Right lobe of liver (tissue), 6 donors: ENCODE results near the gene TMEM214. TPM values are rescaled to one million over a fixed set of nuclear protein-coding genes. Genes with fewer than 3 reads are reported as not detected.

ENCODE experiments used
- ATAC-seq, 4 donors: fragments of 200-7000 bp; cut with Tn5 transposase; one replicate each; pipeline ENCODE4 v1.9.1; 2020; ENCODE audit warnings: mild to moderate bottlenecking in 4 of 4, moderate library complexity in 4 of 4
- DNase-seq, 3 donors: peaks; one replicate each; pipeline ENCODE4 v3.0.0-alpha.2; 2020
- H3K27ac ChIP-seq, 3 donors: fragments of 200-600 bp; one replicate each; pipeline ENCODE4 v1.8.0; 2022
- H3K27me3 ChIP-seq, 2 donors: fragments of 200-600 bp; one replicate each; pipeline ENCODE4 v1.8.0; 2022
- H3K36me3 ChIP-seq, 4 donors: fragments of 200-600 bp; sonication (generic) in 1 of 4; one replicate each; pipeline versions ENCODE4 v1.5.1 to v1.8.0; 2017 to 2022; ENCODE audit warnings: control low read depth in 1 of 4
- H3K4me1 ChIP-seq, 4 donors: fragments of 200-600 bp; sonication (generic) in 1 of 4; one replicate each; pipeline versions ENCODE4 v1.5.1 to v1.8.0; 2017 to 2022; ENCODE audit warnings: control low read depth in 1 of 4
- H3K4me3 ChIP-seq, 3 donors: fragments of 200-600 bp; one replicate each; pipeline ENCODE4 v1.8.0; 2022
- H3K9me3 ChIP-seq, 4 donors: fragments of 200-600 bp; sonication (generic) in 1 of 4; one replicate each; pipeline versions ENCODE4 v1.5.1 to v1.8.0; 2017 to 2022; ENCODE audit warnings: control low read depth in 1 of 4
- POLR2A ChIP-seq: fragments of 450-650 bp; IDR thresholded peaks from one replicate; pipeline ENCODE4 v1.6.1; 2017; ENCODE audit warnings: antibody characterized with exemption, mild to moderate bottlenecking
- WGBS: methylation state at CpG from one replicate; pipeline ENCODE4 v1.1.6; 2018; ENCODE audit warnings: low coverage, low lambda C conversion rate; ENCODE audit not compliant: insufficient coverage; ENCODE audit errors: missing lambda C conversion rate; 5-methylcytosine and 5-hydroxymethylcytosine counted together
- intact Hi-C, 2 donors: fragments of 100-400 bp; cut with DNase I; formaldehyde crosslinking; loops; one replicate each; pipeline versions ENCODE4 v1.11.2 to v1.14.1; 2022
- total RNA-seq, 6 experiments: library from RNA; depleted of rRNA in 2 of 6; stranded (reverse); fragments of >200 nt in 2 of 6; fragmentation: NEBNext Ultra II Directional in 3 of 6; extraction: Animal tissue kit (Norgen Biotek cat#: 25700) in 3 of 6; gene quantifications; one replicate each; pipeline versions ENCODE4 v1.1.0 to v1.2.4, GENCODE V29; 2016 to 2023
- TF ChIP-seq, protein P1 (sequence below), 4 donors: fragments of 200-600 bp in 3 of 4; fragments of 450-650 bp in 1 of 4; IDR thresholded peaks; one replicate each; pipeline versions ENCODE4 v1.5.1 to v1.8.0; 2016 to 2022; ENCODE audit warnings: antibody characterized with exemption in 4 of 4, mild to moderate bottlenecking in 2 of 4
- donor health status: DM: no; HTN: yes; CAD: no.
- donor health status: DM: no; HTN: no; CAD: no.
- donor health status: DM: no; HTN: no; CAD: no.
- donor health status: DM: no; HTN: yes; CAD: no.
- donor health status: DM: no; HTN: yes; CAD: no.

TMEM214 gene
- total RNA-seq, 6 experiments from 2014 or later, result 29.1 to 62.7 (median 50.0) TPM

DNA sequence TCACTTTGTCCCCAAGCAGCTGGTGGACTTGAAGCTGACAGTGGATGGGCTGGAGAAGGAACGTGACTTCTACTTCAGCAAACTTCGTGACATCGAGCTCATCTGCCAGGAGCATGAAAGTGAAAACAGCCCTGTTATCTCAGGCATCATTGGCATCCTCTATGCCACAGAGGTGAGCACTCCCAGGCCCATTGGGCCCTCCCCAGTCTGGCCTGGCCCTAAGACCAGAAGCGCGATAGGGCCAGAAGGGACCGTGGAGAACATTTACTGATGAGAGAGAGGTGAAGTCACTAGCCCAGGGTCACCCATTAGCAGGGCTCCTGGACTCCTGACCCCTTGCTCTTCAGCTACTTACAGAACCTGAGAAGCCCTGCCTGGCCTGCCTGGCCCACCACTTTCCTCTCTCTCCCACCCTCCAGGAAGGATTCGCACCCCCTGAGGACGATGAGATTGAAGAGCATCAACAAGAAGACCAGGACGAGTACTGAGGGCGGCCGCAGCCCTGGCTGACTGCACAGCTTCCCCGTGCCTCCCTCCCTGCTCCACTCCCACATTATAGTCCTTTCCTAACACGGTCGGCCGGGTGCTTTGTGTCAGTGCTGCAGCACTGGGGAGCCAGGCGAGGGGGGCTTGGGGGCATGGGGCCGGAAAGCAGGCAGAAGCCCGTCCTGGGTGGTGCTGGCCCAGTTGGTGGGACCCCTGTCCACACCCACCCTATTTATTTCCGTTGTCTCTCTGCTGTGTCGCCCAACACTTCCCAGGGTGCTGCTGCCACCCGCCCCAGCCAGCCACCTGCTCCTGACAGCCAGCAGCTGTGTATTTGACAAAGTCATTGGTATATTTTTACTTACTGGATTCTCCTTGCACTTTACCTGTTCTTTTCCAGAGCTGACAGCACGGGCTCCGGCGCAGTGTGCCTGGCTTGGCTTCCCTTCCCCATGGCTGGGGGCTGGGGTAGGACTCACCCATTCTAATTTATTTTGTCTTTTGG is 6.6 kb upstream of the TMEM214 start:
- Histone ChIP-seq H3K9me3 (no peaks in the 10 kb centered on the region), H3K4me1 (peaks cover 0 to 7% (median 4%) of the 10 kb centered on the region in 4 donors), H3K27me3 (no peaks in the 10 kb centered on the region), H3K36me3 (peaks cover 0 to 25% (median 9%) of the 10 kb centered on the region in 4 donors), H3K4me3 (no peak overlapping the region), H3K27ac (no peak overlapping the region)
- TF ChIP-seq POLR2A, result no peak
- TF ChIP-seq, protein P1, sequence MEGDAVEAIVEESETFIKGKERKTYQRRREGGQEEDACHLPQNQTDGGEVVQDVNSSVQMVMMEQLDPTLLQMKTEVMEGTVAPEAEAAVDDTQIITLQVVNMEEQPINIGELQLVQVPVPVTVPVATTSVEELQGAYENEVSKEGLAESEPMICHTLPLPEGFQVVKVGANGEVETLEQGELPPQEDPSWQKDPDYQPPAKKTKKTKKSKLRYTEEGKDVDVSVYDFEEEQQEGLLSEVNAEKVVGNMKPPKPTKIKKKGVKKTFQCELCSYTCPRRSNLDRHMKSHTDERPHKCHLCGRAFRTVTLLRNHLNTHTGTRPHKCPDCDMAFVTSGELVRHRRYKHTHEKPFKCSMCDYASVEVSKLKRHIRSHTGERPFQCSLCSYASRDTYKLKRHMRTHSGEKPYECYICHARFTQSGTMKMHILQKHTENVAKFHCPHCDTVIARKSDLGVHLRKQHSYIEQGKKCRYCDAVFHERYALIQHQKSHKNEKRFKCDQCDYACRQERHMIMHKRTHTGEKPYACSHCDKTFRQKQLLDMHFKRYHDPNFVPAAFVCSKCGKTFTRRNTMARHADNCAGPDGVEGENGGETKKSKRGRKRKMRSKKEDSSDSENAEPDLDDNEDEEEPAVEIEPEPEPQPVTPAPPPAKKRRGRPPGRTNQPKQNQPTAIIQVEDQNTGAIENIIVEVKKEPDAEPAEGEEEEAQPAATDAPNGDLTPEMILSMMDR (IDR thresholded peaks at IDR 0.05), result no peak
- intact Hi-C loops, result loop anchor here in 1 of 2 donors (10.0 kb wide), 2 partner anchors 59 to 181 kb away; partner anchors contain the start of genes DPYSL5 and KHK
- DNase-seq (no peak), ATAC-seq (no peak)
- 91% methylated on average over 10 of the region's 24 CpGs for WGBS

DNA sequence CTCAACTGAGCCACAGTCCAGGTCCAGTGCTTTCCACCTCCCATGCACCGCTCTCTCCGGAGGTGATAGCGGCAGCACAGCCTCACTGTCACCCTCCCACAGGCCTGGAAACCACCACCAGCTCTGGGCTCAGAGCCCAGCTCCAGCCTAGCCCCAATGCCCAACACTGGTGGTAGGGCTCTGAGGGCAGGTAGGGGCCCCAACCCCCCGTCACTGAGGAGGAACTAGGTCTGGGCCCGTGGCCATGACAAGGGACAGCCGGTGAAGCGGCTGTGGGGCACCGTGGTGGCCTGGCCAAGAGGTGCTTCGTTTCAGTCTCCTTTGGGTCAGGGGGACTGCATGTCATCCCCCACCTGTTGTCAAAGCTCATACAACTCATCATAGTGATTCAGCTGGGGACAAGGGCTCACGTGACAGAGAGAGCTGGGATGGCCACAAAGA is 5.5 kb upstream of the TMEM214 start:
- Histone ChIP-seq H3K9me3 (no peaks in the 10 kb centered on the region), H3K27me3 (no peaks in the 10 kb centered on the region), H3K4me3 (no peak overlapping the region), H3K27ac (no peak overlapping the region), H3K4me1 (no peaks in the 10 kb centered on the region), H3K36me3 (peaks cover 0 to 24% (median 9%) of the 10 kb centered on the region in 4 donors)
- DNase-seq, result no peak
- ATAC-seq, result no peak
- 67% methylated on average over 5 of the region's 10 CpGs for WGBS
- intact Hi-C loops, result loop anchor here in 1 of 2 donors (10.0 kb wide), 2 partner anchors 58 to 182 kb away; partner anchors contain the start of genes DPYSL5 and KHK
- no peak for TF ChIP-seq POLR2A
- TF ChIP-seq, protein P1 (IDR thresholded peaks at IDR 0.05), result no peak

DNA sequence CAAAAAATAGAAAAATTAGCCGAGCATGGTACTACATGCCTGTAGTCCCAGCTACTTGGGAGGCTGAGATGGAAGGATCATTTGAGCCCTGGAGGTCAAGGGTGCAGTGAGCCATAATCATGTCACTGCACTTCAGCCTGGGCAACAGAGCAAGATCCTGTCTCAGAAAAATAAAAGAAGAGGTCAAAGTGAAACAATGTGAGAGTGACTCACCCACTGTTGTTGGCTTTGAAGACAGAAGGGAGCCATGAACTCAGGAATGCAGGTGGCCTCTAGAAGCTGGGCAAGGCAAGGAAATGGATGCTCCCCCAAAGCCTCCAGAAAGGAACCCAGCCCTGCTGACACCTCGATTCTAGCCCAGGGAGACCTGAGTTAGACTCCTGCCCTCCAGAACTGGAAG is 3.7 kb upstream of the TMEM214 start:
- intact Hi-C loops, result loop anchor here in 1 of 2 donors (10.0 kb wide), 2 partner anchors 56 to 184 kb away; partner anchors contain the start of genes DPYSL5 and KHK
- DNase-seq, result no peak
- H3K9me3 ChIP-seq, result no peaks in the 10 kb centered on the region
- TF ChIP-seq, protein P1 (IDR thresholded peaks at IDR 0.05), result no peak
- TF ChIP-seq POLR2A, result no peak
- H3K27ac ChIP-seq, result no peak overlapping the region
- ATAC-seq, result no peak
- H3K4me1 ChIP-seq, result peaks cover 0 to 6% (median 0%) of the 10 kb centered on the region in 4 donors
- 62% methylated on average over 2 of the region's 2 CpGs for WGBS
- no peaks in the 10 kb centered on the region for H3K27me3 ChIP-seq
- peaks cover 0 to 8% (median 4%) of the 10 kb centered on the region in 4 donors for H3K36me3 ChIP-seq
- no peak overlapping the region for H3K4me3 ChIP-seq

DNA sequence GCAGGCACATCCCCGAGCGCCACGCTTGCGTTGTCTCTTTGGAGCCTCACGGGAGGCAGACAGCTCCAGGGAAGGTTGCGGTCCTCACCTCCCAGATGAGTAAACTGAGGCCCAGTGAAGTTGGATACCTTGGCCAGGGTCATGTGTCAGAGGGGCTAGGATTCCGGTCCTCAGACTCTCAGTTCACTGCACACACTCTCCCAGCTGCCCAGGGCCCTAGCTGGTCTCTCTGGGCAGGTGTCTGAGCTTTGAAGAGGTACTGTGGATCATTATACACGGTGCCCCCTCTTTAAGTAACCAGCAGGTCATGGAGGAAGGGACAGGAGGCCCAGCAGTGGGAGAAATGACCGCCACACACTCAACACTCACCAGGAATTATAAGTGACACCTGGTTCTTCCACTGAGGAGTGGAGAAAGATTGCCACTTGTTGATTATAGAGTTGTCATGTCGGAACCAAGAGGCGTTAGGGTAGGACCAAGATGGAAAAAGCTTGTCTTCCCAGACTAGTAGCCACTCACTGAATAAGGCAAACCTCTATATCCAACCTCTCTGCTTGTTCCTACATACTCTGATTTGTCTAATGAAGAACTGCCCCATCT is 588 bp downstream of the TMEM214 start:
- Histone ChIP-seq H3K4me3 (peak overlapping the region; percentile 81 to 96 (median 94)), H3K4me1 (peaks cover 0 to 13% (median 0%) of the 10 kb centered on the region in 4 donors), H3K36me3 (peaks cover 5 to 36% (median 25%) of the 10 kb centered on the region in 4 donors), H3K27me3 (no peaks in the 10 kb centered on the region), H3K27ac (peak overlapping the region; percentile 58 to 90 (median 69)), H3K9me3 (no peaks in the 10 kb centered on the region)
- DNase-seq, result no peak
- TF ChIP-seq POLR2A, result no peak
- TF ChIP-seq, protein P1 (IDR thresholded peaks at IDR 0.05), result no peak
- intact Hi-C loops, result no loop called here
- peak in 1 of 4 donors; percentile 2 for ATAC-seq
- WGBS, result 21% methylated on average over 4 of the region's 11 CpGs
